ENCODE results near the gene FFAR3.
A peak's percentile ranks its signal among the peaks of the same experiment; 100 is the strongest.
"Not testable (repeated sequence)": the region's sequence is repeated elsewhere in the genome, so short reads cannot be mapped to it uniquely, and the experiment has no call there.

Gene FFAR3

GRCh38 chr19:35350591-35350990 lies 7.7 kb upstream of the FFAR3 start:
- no peak for DNase-seq (ENCODE audit: low spot score)
- FAIRE-seq = no peak

GRCh38 chr19:35351411-35352176 lies 6.7 kb upstream of the FFAR3 start:
- DNase-seq (ENCODE audit: low spot score) = no peak
- no peak for FAIRE-seq

GRCh38 chr19:35352177-35352447 lies 6.1 kb upstream of the FFAR3 start:
- no peak for FAIRE-seq
- no peak for DNase-seq (ENCODE audit: low spot score)

GRCh38 chr19:35352448-35353304 lies 5.6 kb upstream of the FFAR3 start:
- DNase-seq (ENCODE audit: low spot score) (peak; percentile 24), FAIRE-seq (no peak)

GRCh38 chr19:35353635-35354034 lies 4.6 kb upstream of the FFAR3 start:
- no peak for DNase-seq (ENCODE audit: low spot score)
- no peak for FAIRE-seq

GRCh38 chr19:35354898-35355297 lies 3.4 kb upstream of the FFAR3 start:
- FAIRE-seq (no peak), DNase-seq (ENCODE audit: low spot score) (no peak)

GRCh38 chr19:35355791-35356460 lies 2.3 kb upstream of the FFAR3 start:
- DNase-seq (ENCODE audit: low spot score) = no peak
- FAIRE-seq = no peak

GRCh38 chr19:35358834-35359233 lies 574 bp downstream of the FFAR3 start:
- FAIRE-seq; DNase-seq (ENCODE audit: low spot score): not testable (repeated sequence)

GRCh38 chr19:35359395-35359794 lies 1.1 kb downstream of the FFAR3 start:
- FAIRE-seq; DNase-seq (ENCODE audit: low spot score): not testable (repeated sequence)

- not testable (repeated sequence) for DNase-seq (ENCODE audit: low spot score); FAIRE-seq
These were observed 1.8 kb downstream of the FFAR3 start for GRCh38 chr19:35360081-35360480.

- FAIRE-seq = no peak
- no peak for DNase-seq (ENCODE audit: low spot score)
These were observed 2.7 kb downstream of the FFAR3 start for GRCh38 chr19:35360880-35361420.

GRCh38 chr19:35362261-35363000 lies 4.2 kb downstream of the FFAR3 start:
- DNase-seq (ENCODE audit: low spot score) = no peak
- FAIRE-seq = no peak

- FAIRE-seq = no peak
- no peak for DNase-seq (ENCODE audit: low spot score)
These were observed 4.8 kb downstream of the FFAR3 start for GRCh38 chr19:35363001-35363590.

- DNase-seq (ENCODE audit: low spot score) = no peak
These were observed 5.6 kb downstream of the FFAR3 start for GRCh38 chr19:35363711-35364425.

GRCh38 chr19:35365303-35365702 lies 7.0 kb downstream of the FFAR3 start:
- FAIRE-seq (no peak), DNase-seq (ENCODE audit: low spot score) (no peak)

More at GRCh38 chr19:35363711-35364425, 5.6 kb downstream of the FFAR3 start:
- FAIRE-seq = no peak

- no peak for FAIRE-seq
- DNase-seq (ENCODE audit: low spot score) = no peak
These were observed 10.1 kb downstream of the FFAR3 start for GRCh38 chr19:35368378-35368777.

GRCh38 chr19:35369522-35369921 lies 11.3 kb downstream of the FFAR3 start:
- FAIRE-seq = no peak

GRCh38 chr19:35370722-35371121 lies 12.5 kb downstream of the FFAR3 start, which contains the start of gene GPR42:
Gene GPR42 (plus strand): TSS chr19:35371068. CDS start chr19:35371360, 292 bp downstream.
- FAIRE-seq = no peak
- no peak for DNase-seq (ENCODE audit: low spot score)

More at GRCh38 chr19:35369522-35369921, 11.3 kb downstream of the FFAR3 start:
- no peak for DNase-seq (ENCODE audit: low spot score)

GRCh38 chr19:35373492-35373891 lies 15.2 kb downstream of the FFAR3 start:
- DNase-seq (ENCODE audit: low spot score) (no peak), FAIRE-seq (no peak)

GRCh38 chr19:35374031-35374430 lies 15.8 kb downstream of the FFAR3 start:
- not testable (repeated sequence) for DNase-seq (ENCODE audit: low spot score); FAIRE-seq
